CD4-positive, alpha-beta T cell treated with Interleukin-17A for 1 hour (primary cell): ENCODE measurements around the gene PTPRD.

Experiments used
- DNase-seq: peaks from one replicate; pipeline ENCODE4 v3.0.0-alpha.2; 2020

PTPRD gene

DNA sequence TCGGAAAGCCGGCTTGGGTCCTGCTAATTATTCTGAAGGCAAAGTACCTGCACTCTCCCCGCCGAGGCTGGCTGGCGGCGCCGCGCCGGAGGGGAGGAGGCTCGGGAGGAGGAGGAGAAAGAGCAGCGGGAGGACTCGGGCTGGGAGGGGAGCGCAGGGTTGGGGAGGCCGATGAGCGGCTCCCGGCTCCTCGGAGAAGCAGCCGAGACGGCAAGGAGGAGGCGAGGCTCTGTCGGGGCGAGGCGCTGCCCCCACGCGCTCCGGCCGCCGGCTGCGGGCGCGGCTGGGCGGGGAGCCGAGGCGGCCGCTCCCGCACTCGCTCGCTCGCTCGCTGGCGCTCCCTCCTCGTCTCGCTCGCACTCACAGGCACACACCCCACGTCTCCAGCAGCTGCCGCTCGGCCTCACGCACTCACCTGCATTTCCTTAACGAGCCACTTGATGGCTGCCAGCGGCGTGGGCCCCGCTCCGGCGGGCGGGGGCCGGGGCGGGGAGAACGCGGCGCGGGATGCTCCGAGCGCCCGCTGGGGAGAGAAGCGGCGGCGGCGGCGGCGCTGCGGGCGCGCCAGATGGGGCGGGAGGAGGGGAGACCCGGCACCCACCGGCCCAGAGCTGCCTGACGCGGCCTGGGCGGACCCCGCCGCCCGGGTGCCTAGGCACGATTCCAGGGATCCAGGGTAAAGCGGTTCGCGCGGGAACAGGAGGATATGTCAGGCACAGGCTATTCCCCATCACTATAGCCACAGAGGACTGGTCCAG lies at the start of gene PTPRD:
TSS of gene PTPRD (minus strand) at position 362 of the 758 bp plus-strand sequence.
- no peak for DNase-seq

DNA sequence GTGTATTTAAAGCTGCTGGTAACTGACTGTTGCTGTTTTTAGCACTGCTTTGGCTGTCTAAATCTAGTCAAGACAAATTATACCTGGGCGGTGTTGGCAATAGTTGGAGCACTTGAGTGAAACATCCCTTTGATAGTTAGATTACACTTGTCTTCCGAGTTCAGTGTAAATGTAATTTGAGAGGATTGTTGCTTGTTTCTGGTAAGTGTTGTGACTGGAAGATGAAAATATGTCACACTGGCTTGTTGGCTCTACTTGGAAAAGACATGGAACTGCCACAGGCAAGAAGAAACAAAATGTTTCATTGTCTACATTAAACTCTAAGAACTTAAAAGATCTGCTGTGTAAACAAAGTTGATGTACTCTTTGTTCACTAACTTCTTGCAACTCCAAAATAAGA lies 49.2 kb upstream of the PTPRD start:
- no peak for DNase-seq

GRCh38 chr9:10661376-10661775 lies 48.6 kb upstream of the PTPRD start:
- no peak for DNase-seq

- no peak for DNase-seq
Observed at GRCh38 chr9:10651012-10651411, 38.2 kb upstream of the PTPRD start.

GRCh38 chr9:10649076-10649475 lies 36.3 kb upstream of the PTPRD start:
- DNase-seq, result no peak

- DNase-seq, result no peak
Observed at GRCh38 chr9:10633785-10634184, 21.0 kb upstream of the PTPRD start.

GRCh38 chr9:10614196-10614800 lies 1.5 kb upstream of the PTPRD start:
- no peak for DNase-seq

- no peak for DNase-seq
Observed at GRCh38 chr9:10613419-10613818, 617 bp upstream of the PTPRD start.

DNA sequence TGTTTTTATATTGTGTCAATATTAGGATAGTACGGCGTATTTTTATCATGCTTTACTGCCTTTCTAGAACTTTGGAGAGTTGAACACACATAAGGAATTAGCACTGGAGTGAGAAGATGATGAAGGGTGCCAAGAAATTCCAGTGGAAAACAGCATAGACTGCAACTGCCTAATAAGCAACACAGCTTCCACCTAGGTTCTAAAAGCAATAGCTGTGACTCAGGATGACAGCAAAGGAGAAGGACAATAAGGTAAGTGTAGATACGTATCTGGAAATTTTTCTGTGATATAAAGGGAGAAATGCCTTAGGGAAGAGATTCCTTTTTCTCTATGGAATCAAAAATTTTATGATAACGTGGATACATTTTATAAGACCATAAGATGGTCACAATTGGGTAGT lies 7.4 kb downstream of the PTPRD start:
- DNase-seq, result no peak

DNA sequence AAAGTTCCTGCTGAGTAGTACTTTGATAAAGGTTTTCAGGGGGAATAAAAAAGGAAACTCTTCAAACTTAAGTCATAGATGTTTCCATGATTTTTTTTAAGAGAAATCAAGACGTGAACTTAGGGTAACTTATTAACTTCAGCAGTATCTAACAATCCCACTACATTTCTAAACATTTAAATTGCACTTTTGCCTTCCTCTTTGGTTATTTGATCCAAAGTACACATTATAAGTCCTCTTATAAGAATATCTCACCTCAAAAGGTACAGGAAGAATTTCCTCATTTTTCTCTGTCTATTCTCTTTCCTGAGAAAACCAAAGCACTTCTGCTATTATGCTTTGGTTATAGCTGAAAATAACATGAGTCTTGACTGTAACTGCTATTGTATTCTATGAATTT lies 7.9 kb downstream of the PTPRD start:
- no peak for DNase-seq

- no peak for DNase-seq
Observed at GRCh38 chr9:10597801-10598200, 15.0 kb downstream of the PTPRD start.

GRCh38 chr9:10594482-10594881 lies 18.3 kb downstream of the PTPRD start:
- DNase-seq, result no peak

GRCh38 chr9:10586407-10586806 lies 26.4 kb downstream of the PTPRD start:
- no peak for DNase-seq

GRCh38 chr9:10571699-10572098 lies 41.1 kb downstream of the PTPRD start:
- no peak for DNase-seq

- DNase-seq, result no peak
Observed at GRCh38 chr9:10566848-10567247, 46.0 kb downstream of the PTPRD start.

- DNase-seq, result no peak
Observed at GRCh38 chr9:10562581-10563343, 50.0 kb downstream of the PTPRD start.

- DNase-seq, result no peak
Observed at GRCh38 chr9:10548348-10548747, 64.5 kb downstream of the PTPRD start.

DNA sequence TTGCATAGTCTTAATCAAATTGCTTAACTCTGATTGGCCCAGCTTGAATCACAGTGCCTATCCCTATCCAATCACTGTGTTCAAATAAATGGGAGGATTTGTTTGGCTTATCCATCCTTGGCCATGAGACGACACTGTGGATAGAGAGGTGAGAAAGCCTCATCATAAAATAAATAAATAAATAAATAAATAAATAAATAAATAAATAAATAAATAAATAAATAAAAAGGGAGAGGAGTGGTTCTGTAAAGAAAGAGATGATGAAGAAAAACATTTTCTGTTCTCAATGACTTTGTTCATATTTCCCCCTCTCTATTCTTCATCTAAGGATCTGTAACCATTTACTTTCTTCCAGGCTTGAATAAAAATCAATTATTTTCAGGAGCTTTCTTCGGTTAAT lies 74.7 kb downstream of the PTPRD start:
- DNase-seq, result no peak

- no peak for DNase-seq
Observed at GRCh38 chr9:10534850-10535249, 78.0 kb downstream of the PTPRD start.

GRCh38 chr9:10525972-10526371 lies 86.8 kb downstream of the PTPRD start:
- DNase-seq, result no peak

DNA sequence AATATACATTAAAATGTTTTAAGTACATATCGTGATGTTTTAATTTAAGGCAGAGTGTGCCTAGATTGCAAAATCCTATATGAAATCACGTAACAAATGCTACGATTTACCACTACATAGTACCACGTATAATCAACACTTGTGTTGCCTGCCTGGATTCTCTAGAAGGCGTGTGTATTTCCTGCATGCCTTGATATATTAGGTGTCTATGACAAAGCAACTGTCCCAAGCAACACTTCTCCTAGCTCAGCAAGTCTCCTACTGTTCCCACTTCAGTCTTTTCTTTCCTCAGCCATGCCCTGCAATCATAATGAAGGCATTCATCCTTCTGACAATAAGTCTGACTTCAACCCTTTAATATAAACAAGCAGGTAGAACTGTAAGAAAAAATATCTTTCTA lies 89.6 kb downstream of the PTPRD start:
- no peak for DNase-seq

- DNase-seq, result no peak
Observed at GRCh38 chr9:10512144-10512543, 100.7 kb downstream of the PTPRD start.

- DNase-seq, result no peak
Observed at GRCh38 chr9:10488937-10489336, 123.9 kb downstream of the PTPRD start.

GRCh38 chr9:10479172-10479571 lies 133.6 kb downstream of the PTPRD start:
- DNase-seq, result no peak
